Left lung (tissue), 10 donors: Measurements from ENCODE around the gene PADI2. TPM values are rescaled to one million over a fixed set of nuclear protein-coding genes. Genes with fewer than 3 reads are reported as not detected.

Experiments
- ATAC-seq: fragments of 200-7000 bp; cut with Tn5 transposase; one replicate; pipeline ENCODE4 v1.9.1; 2020; ENCODE audit warnings: moderate library complexity
- DNase-seq, 4 donors: peaks; one replicate each; pipeline ENCODE4 v3.0.0-alpha.2; 2013 to 2020
- H3K27ac ChIP-seq, 2 donors: fragments of 200-600 bp; sonication (generic) in 1 of 2; one replicate each; pipeline versions ENCODE4 v1.5.0 to v1.8.0; 2020 to 2021
- H3K27me3 ChIP-seq, 2 donors: fragments of 200-600 bp; sonication (generic) in 1 of 2; one replicate each; pipeline versions ENCODE4 v1.5.0 to v1.8.0; 2020 to 2021
- H3K36me3 ChIP-seq, 2 donors: fragments of 200-600 bp; sonication (generic) in 1 of 2; one replicate each; pipeline versions ENCODE4 v1.5.0 to v1.8.0; 2020 to 2021
- H3K4me1 ChIP-seq, 2 donors: fragments of 200-600 bp; one replicate each; pipeline ENCODE4 v1.8.0; 2021
- H3K4me3 ChIP-seq, 2 donors: fragments of 200-600 bp; sonication (generic) in 1 of 2; one replicate each; pipeline versions ENCODE4 v1.5.0 to v1.8.0; 2020 to 2021; ENCODE audit warnings: mild to moderate bottlenecking in 1 of 2
- H3K9me3 ChIP-seq, 2 donors: fragments of 200-600 bp; sonication (generic) in 1 of 2; one replicate each; pipeline versions ENCODE4 v1.5.0 to v1.8.0; 2020 to 2021
- CTCF ChIP-seq, 2 donors: fragments of 200-600 bp; sonication (generic) in 1 of 2; IDR thresholded peaks; one replicate each; pipeline versions ENCODE4 v1.5.0 to v1.8.0; 2021; ENCODE audit warnings: antibody characterized with exemption in 2 of 2
- intact Hi-C, 2 donors: fragments of 100-400 bp; cut with DNase I; formaldehyde crosslinking; loops; one replicate each; pipeline versions ENCODE4 v1.11.2 to v1.14.2; 2022
- polyA plus RNA-seq, 6 donors: library from polyadenylated mRNA; unstranded; fragments of 120-200 nt; gene quantifications; one replicate each; pipeline ENCODE4 v1.2.1, GENCODE V29; 2013; ENCODE audit not compliant: insufficient read length in 6 of 6
- total RNA-seq, 2 donors: library from RNA; stranded (reverse); fragmentation: NEBNext Ultra II Directional; extraction: Animal tissue kit (Norgen Biotek cat#: 25700); gene quantifications; one replicate each; pipeline ENCODE4 v1.2.1, GENCODE V29; 2021
- donor health status: DM: no; HTN: yes; CAD: no.
- donor health status: DM: no; HTN: no; CAD: no.

The PADI2 gene
- total and polyA plus RNA-seq, 8 donors = 2.2 to 35.4 (median 10.6) TPM

GRCh38 chr1:17149771-17150170 is 30.5 kb upstream of the PADI2 start:
- Histone ChIP-seq H3K36me3 (no peaks in the 10 kb centered on the region), H3K27me3 (peaks cover 18 to 49% of the 10 kb centered on the region in 2 donors), H3K4me1 (no peaks in the 10 kb centered on the region), H3K27ac (no peak overlapping the region), H3K4me3 (no peak overlapping the region), H3K9me3 (peaks cover 0 to 24% of the 10 kb centered on the region in 2 donors)
- DNase-seq = no peak
- no peak for TF ChIP-seq CTCF (IDR thresholded peaks at IDR 0.05)
- intact Hi-C loops = no loop called here
- no peak for ATAC-seq

- Histone ChIP-seq H3K4me1 (no peaks in the 10 kb centered on the region), H3K9me3 (peaks cover 0 to 17% of the 10 kb centered on the region in 2 donors), H3K27ac (no peak overlapping the region), H3K4me3 (no peak overlapping the region), H3K27me3 (peaks cover 18 to 49% of the 10 kb centered on the region in 2 donors), H3K36me3 (no peaks in the 10 kb centered on the region)
- ATAC-seq = no peak
- intact Hi-C loops = no loop called here
- no peak for TF ChIP-seq CTCF (IDR thresholded peaks at IDR 0.05)
- DNase-seq = peak in 1 of 4 donors; percentile 59
Measured at GRCh38 chr1:17148950-17149608, 29.8 kb upstream of the PADI2 start.

- intact Hi-C loops = no loop called here
- Histone ChIP-seq H3K4me3 (no peak overlapping the region), H3K9me3 (no peaks in the 10 kb centered on the region), H3K27ac (no peak overlapping the region), H3K4me1 (no peaks in the 10 kb centered on the region), H3K36me3 (no peaks in the 10 kb centered on the region), H3K27me3 (peaks cover 18 to 36% of the 10 kb centered on the region in 2 donors)
- TF ChIP-seq CTCF (IDR thresholded peaks at IDR 0.05) = no peak
- no peak for DNase-seq
- ATAC-seq = no peak
Measured at GRCh38 chr1:17145648-17146047, 26.4 kb upstream of the PADI2 start.

- H3K4me1 ChIP-seq = no peaks in the 10 kb centered on the region
- no peak overlapping the region for H3K27ac ChIP-seq
- peaks cover 4 to 18% of the 10 kb centered on the region in 2 donors for H3K27me3 ChIP-seq
- intact Hi-C loops = no loop called here
- H3K36me3 ChIP-seq = no peaks in the 10 kb centered on the region
- no peak for DNase-seq
- H3K4me3 ChIP-seq = no peak overlapping the region
- no peaks in the 10 kb centered on the region for H3K9me3 ChIP-seq
- no peak for ATAC-seq
- TF ChIP-seq CTCF (IDR thresholded peaks at IDR 0.05) = no peak
Measured at GRCh38 chr1:17143760-17144159, 24.5 kb upstream of the PADI2 start.

- H3K4me3 ChIP-seq = no peak overlapping the region
- DNase-seq (no peak), ATAC-seq (peak; percentile 12)
- no peaks in the 10 kb centered on the region for H3K36me3 ChIP-seq
- no peaks in the 10 kb centered on the region for H3K9me3 ChIP-seq
- H3K27ac ChIP-seq = peak overlapping the region in 1 of 2 donors; percentile 2
- no peaks in the 10 kb centered on the region for H3K4me1 ChIP-seq
- H3K27me3 ChIP-seq = peaks cover 0 to 23% of the 10 kb centered on the region in 2 donors
- intact Hi-C loops = no loop called here
- no peak for TF ChIP-seq CTCF (IDR thresholded peaks at IDR 0.05)
Measured at GRCh38 chr1:17141441-17142197, 22.4 kb upstream of the PADI2 start.
